ENCODE results near the gene SLIT2.

DNA sequence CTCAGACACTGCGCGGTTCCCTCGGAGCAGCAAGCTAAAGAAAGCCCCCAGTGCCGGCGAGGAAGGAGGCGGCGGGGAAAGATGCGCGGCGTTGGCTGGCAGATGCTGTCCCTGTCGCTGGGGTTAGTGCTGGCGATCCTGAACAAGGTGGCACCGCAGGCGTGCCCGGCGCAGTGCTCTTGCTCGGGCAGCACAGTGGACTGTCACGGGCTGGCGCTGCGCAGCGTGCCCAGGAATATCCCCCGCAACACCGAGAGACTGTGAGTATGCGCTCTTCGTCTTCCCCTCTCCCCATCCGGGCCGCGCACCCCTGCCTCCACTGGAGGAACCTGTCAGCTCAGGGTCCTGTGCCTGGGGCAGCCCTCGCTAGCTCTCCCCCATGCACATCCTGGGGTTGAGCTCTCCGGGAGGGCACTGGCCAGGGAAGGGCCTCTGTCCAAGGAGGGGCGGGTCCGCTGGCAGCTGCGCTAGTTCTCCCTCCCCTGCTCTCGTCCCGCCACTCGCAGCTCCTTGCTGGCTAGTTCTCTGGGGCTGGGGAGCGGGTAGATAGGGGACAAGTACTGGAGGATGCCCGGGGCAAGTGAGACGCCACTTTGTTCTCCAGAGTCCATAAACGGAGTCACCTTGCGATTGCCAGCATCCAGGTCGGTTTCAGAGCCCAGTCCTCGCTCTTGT, 2.2 kb downstream of the SLIT2 start:
- TF ChIP-seq, protein P1, sequence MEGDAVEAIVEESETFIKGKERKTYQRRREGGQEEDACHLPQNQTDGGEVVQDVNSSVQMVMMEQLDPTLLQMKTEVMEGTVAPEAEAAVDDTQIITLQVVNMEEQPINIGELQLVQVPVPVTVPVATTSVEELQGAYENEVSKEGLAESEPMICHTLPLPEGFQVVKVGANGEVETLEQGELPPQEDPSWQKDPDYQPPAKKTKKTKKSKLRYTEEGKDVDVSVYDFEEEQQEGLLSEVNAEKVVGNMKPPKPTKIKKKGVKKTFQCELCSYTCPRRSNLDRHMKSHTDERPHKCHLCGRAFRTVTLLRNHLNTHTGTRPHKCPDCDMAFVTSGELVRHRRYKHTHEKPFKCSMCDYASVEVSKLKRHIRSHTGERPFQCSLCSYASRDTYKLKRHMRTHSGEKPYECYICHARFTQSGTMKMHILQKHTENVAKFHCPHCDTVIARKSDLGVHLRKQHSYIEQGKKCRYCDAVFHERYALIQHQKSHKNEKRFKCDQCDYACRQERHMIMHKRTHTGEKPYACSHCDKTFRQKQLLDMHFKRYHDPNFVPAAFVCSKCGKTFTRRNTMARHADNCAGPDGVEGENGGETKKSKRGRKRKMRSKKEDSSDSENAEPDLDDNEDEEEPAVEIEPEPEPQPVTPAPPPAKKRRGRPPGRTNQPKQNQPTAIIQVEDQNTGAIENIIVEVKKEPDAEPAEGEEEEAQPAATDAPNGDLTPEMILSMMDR (IDR thresholded peaks at IDR 0.05; ENCODE audit: low read depth, low read length) = no peak
- no peak for TF ChIP-seq POLR2A (IDR thresholded peaks at IDR 0.05; ENCODE audit: extremely low read depth, insufficient read length)
- TF ChIP-seq, protein P2, sequence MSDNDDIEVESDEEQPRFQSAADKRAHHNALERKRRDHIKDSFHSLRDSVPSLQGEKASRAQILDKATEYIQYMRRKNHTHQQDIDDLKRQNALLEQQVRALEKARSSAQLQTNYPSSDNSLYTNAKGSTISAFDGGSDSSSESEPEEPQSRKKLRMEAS (IDR thresholded peaks at IDR 0.05; ENCODE audit: low read depth, low read length) = no peak
- no peak for TF ChIP-seq MYC (IDR thresholded peaks at IDR 0.05; ENCODE audit: low read depth, low read length)
